HepG2 (cell line): ENCODE data around the gene CALCR. TPM values are rescaled to one million over a fixed set of nuclear protein-coding genes. Genes with fewer than 3 reads are reported as not detected.
"Not testable (repeated sequence)": the region's sequence is repeated elsewhere in the genome, so short reads cannot be mapped to it uniquely, and the experiment has no call there.

Experiments
- ATAC-seq: fragments of 200-7000 bp; cut with Tn5 transposase; 3 replicates; pipeline ENCODE4 v1.9.1; 2020; ENCODE audit warnings: mild to moderate bottlenecking, moderate library complexity
- BruUV-seq: library from RNA; stranded (reverse); fragments of 400-500 nt; replicated peaks from 2 replicates; lab custom pipeline; 2021; lab: Mats Ljungman, UMichigan
- CTCF ChIA-PET: fragments of 300-600 bp; formaldehyde crosslinking; extraction: SDS; loops from one replicate; lab custom pipeline; 2021; ENCODE audit warnings: low total read pairs, inconsistent platforms, low intra/inter-chr PET ratio; lab: Yijun Ruan, JAX
- POLR2A ChIA-PET: fragments of 350-600 bp; sonication (Branson Sonifier 250); formaldehyde crosslinking; loops from one replicate; lab custom pipeline; 2020; ENCODE audit warnings: antibody characterized with exemption, inconsistent platforms; lab: Yijun Ruan, JAX
- DNase-seq: peaks from one replicate; pipeline ENCODE4 v3.0.0-alpha.2; 2015; ENCODE audit warnings: low spot score
- FAIRE-seq: peaks from 3 replicates; lab custom pipeline; 2011; peaks lifted over from hg19 to GRCh38; lab: Jason Lieb, UNC
- H2AFZ ChIP-seq: one replicate; pipeline ENCODE4 v1.6.1; 2011; ENCODE audit warnings: low read length, inconsistent platforms
- H3K27ac ChIP-seq: fragments of 300-600 bp; 3 replicates; pipeline ENCODE4 v1.8.0; 2011; ENCODE audit warnings: mixed run types, mild to moderate bottlenecking, mixed read lengths, low read length, inconsistent platforms; ENCODE audit not compliant: insufficient read depth; ENCODE audit errors: extremely low read length
- H3K27me3 ChIP-seq, 2 experiments: fragments of 200-600 bp in 1 of 2; 2 replicates in 1 of 2; 3 replicates in 1 of 2; pipeline versions ENCODE4 v1.6.0 to v1.8.0; 2011; ENCODE audit warnings: low read length in 2 of 2, mild to moderate bottlenecking in 2 of 2, moderate library complexity in 2 of 2, inconsistent platforms in 1 of 2; ENCODE audit not compliant: insufficient read depth in 2 of 2, control insufficient read depth in 1 of 2
- H3K36me3 ChIP-seq, 2 experiments: fragments of 200-600 bp in 1 of 2; replicated peaks in 1 of 2; 2 replicates in 1 of 2; 3 replicates in 1 of 2; pipeline versions ENCODE4 v1.5.1 to v1.8.0; 2011; ENCODE audit warnings: low read length in 2 of 2, inconsistent platforms in 1 of 2; ENCODE audit not compliant: insufficient read depth in 2 of 2, control insufficient read depth in 1 of 2
- H3K4me1 ChIP-seq: 2 replicates; pipeline ENCODE4 v1.5.1; 2012; ENCODE audit warnings: low read length, inconsistent platforms; ENCODE audit not compliant: insufficient read depth
- H3K4me2 ChIP-seq: 2 replicates; pipeline ENCODE4 v1.6.0; 2011; ENCODE audit warnings: low read depth, low read length, inconsistent platforms
- H3K4me3 ChIP-seq, 3 experiments: fragments of 200-600 bp in 1 of 3; sonication (generic), shearing (Covaris generic) in 1 of 3; replicated peaks in 1 of 3; 2 replicates each; pipeline ENCODE4 v1.5.1; 2011 to 2016; ENCODE audit warnings: low read length in 3 of 3, inconsistent platforms in 2 of 3, low read depth in 2 of 3, mild to moderate bottlenecking in 2 of 3, control low read depth in 1 of 3, mixed read lengths in 1 of 3; ENCODE audit not compliant: insufficient read depth in 1 of 3
- H3K79me2 ChIP-seq: one replicate; pipeline ENCODE4 v1.6.1; 2011; ENCODE audit warnings: low read length, inconsistent platforms; ENCODE audit not compliant: insufficient read depth
- H3K9ac ChIP-seq: 2 replicates; pipeline ENCODE4 v1.6.0; 2011; ENCODE audit warnings: mild to moderate bottlenecking, low read depth, low read length, inconsistent platforms; ENCODE audit not compliant: insufficient read depth
- H3K9me3 ChIP-seq: 2 replicates; pipeline ENCODE4 v1.5.1; 2012; ENCODE audit warnings: mild to moderate bottlenecking, low read length
- H4K20me1 ChIP-seq: 2 replicates; pipeline ENCODE4 v1.6.0; 2011; ENCODE audit warnings: inconsistent platforms, mild to moderate bottlenecking, low read length, moderate library complexity; ENCODE audit not compliant: insufficient read depth
- WGBS: methylation state at CpG from one replicate; pipeline ENCODE4 v1.1.6; 2017; ENCODE audit warnings: low lambda C conversion rate; 5-methylcytosine and 5-hydroxymethylcytosine counted together
- in situ Hi-C: cut with HindIII; loops from 2 replicates; pipeline ENCODE4 v1.10.0; 2017; ENCODE audit warnings: low pct_unique_long_range_greater_than_20kb; ENCODE audit not compliant: extremely low pct_ligation_motif_present
- intact Hi-C: fragments of 100-400 bp; cut with micrococcal nuclease; formaldehyde crosslinking; loops from one replicate; pipeline ENCODE4 v1.10.0; 2022; ENCODE audit not compliant: unreplicated experiment
- polyA plus RNA-seq, 8 experiments: library from polyadenylated mRNA; depleted of rRNA in 3 of 8; stranded (reverse) in 7 of 8; unstranded in 1 of 8; fragments of >200 nt; fragmentation: Illumina TruSeq in 4 of 8; extraction: Trizol in 4 of 8; gene quantifications; 2 replicates each; pipeline versions ENCODE4 v1.2.1 to v1.2.3, GENCODE V29; 2011 to 2016; ENCODE audit warnings: low read depth in 4 of 8, missing spikeins in 1 of 8, mixed read lengths in 1 of 8; ENCODE audit not compliant: insufficient read depth in 1 of 8
- total RNA-seq, 5 experiments: library from RNA; depleted of rRNA; stranded (reverse); fragments of >200 nt; fragmentation: Illumina TruSeq; extraction: Trizol; gene quantifications; 2 replicates each; pipeline ENCODE4 v1.2.3, GENCODE V29; 2016; ENCODE audit warnings: low read depth in 1 of 5

CALCR gene
- total and polyA plus RNA-seq, 2 of the 13 experiments (the other 11 are each of a cell fraction or from before 2014, with no cell fraction given): not detected

DNA sequence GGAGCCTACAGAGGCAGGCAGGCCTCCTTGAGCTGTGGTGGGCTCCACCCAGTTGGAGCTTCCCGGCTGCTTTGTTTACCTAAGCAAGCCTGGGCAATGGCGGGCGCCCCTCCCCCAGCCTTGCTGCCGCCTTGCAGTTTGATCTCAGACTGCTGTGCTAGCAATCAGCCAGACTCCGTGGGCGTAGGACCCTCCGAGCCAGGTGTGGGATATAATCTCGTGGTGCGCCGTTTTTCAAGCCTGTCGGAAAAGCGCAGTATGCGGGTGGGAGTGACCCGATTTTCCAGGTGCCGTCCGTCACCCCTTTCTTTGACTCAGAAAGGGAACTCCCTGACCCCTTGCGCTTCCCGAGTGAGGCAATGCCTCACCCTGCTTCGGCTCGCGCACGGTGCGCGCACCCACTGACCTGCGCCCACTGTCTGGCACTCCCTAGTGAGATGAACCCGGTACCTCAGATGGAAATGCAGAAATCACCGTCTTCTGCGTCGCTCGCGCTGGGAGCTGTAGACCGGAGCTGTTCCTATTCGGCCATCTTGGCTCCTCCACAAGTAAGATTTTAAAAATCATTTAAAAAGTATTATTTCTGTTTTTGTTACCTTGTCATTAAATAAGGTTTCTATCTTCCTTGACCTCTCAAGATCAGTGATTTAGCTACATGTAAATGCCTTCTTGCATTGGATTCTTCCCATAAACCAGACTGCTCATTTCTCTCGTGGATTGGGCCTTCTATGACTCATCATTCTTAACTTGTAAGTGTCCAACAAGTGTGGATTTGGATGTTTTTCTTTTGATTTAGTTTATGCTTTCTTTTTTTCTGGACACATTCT, 16.9 kb upstream of the CALCR start:
- BruUV-seq, FAIRE-seq: not testable (repeated sequence)

DNA sequence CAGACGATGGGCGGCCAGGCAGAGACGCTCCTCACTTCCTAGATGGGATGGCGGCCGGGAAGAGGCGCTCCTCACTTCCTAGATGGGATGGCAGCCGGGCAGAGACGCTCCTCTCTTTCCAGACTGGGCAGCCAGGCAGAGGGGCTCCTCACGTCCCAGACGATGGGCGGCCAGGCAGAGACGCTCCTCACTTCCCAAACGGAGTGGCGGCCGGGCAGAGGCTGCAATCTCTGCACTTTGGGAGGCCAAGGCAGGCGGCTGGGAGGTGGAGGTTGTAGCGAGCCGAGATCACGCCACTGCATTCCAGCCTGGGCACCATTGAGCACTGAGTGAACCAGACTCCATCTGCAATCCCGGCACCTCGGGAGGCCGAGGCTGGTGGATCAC, 11.9 kb upstream of the CALCR start:
- DNase-seq, H3K27ac ChIP-seq, H3K36me3 ChIP-seq, H3K79me2 ChIP-seq, H3K4me3 ChIP-seq, FAIRE-seq, H3K4me1 ChIP-seq, in situ Hi-C loops, H3K9me3 ChIP-seq, H3K4me2 ChIP-seq, H2AFZ ChIP-seq, intact Hi-C loops, ATAC-seq, POLR2A ChIA-PET, BruUV-seq, CTCF ChIA-PET, H3K9ac ChIP-seq, H4K20me1 ChIP-seq, H3K27me3 ChIP-seq: not testable (repeated sequence)
- WGBS: 65% methylated on average over 10 of the region's 22 CpGs

More for the DNA sequence above, 16.9 kb upstream of the CALCR start:
- H2AFZ ChIP-seq, H3K4me3 ChIP-seq, POLR2A ChIA-PET, H3K27me3 ChIP-seq, H3K9me3 ChIP-seq, intact Hi-C loops, H3K27ac ChIP-seq, ATAC-seq, H3K9ac ChIP-seq, H3K79me2 ChIP-seq, DNase-seq, H3K36me3 ChIP-seq, H3K4me1 ChIP-seq, H3K4me2 ChIP-seq, CTCF ChIA-PET, in situ Hi-C loops, H4K20me1 ChIP-seq: not testable (repeated sequence)
- 67% methylated on average over 23 of the region's 34 CpGs for WGBS

DNA sequence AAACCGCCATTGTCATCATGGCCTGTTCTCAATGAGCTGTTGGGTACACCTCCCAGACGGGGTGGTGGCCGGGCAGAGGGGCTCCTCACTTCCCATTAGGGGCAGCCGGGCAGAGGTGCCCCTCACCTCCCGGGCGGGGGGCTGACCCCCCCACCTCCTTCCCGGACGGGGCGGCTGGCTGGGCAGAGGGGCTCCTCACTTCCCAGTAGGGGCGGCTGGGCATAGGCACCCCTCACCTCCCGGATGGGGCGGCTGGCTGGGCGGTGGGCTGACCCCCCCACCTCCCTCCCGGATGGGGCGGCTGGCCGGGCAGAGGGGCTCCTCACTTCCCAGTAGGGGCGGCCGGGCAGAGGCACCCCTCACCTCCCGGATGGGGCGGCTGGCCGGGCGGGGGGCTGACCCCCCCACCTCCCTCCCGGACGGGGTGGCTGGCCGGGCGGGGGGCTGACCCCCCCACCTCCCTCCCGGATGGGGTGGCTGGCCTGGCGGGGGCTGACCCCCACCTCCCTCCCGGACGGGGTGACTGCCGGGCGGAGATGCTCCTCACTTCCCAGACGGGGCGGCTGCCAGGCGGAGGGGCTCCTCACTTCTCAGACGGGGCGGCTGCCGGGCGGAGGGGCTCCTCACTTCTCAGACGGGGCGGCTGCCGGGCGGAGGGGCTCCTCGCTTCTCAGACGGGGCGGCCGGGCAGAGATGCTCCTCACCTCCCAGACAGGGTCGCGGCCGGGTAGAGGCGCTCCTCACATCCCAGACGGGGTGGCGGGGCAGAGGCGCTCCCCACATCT, 11.4 kb upstream of the CALCR start:
- H2AFZ ChIP-seq, H3K4me3 ChIP-seq, CTCF ChIA-PET, DNase-seq, POLR2A ChIA-PET, intact Hi-C loops, H3K27ac ChIP-seq, in situ Hi-C loops, ATAC-seq, H3K9ac ChIP-seq, H3K79me2 ChIP-seq, H3K4me1 ChIP-seq, BruUV-seq, H4K20me1 ChIP-seq, H3K4me2 ChIP-seq, H3K27me3 ChIP-seq, H3K9me3 ChIP-seq, FAIRE-seq, H3K36me3 ChIP-seq: not testable (repeated sequence)
- 61% methylated on average over 8 of the region's 54 CpGs for WGBS
